ENCODE data around the gene C1QTNF2.

Gene C1QTNF2

GRCh38 chr5:160390787-160391696 is 20.6 kb upstream of the C1QTNF2 start:
- H3K4me3 ChIP-seq (ENCODE audit: insufficient read depth, low read depth, low read length, poor library complexity, severe bottlenecking): no peak overlapping the region
- H3K27me3 ChIP-seq (replicated peaks; ENCODE audit: control insufficient read depth, insufficient read depth, low read length, poor library complexity, severe bottlenecking): no peaks in the 10 kb centered on the region
- no peaks in the 10 kb centered on the region for H3K9me3 ChIP-seq (ENCODE audit: control insufficient read depth, low read length)
- H3K36me3 ChIP-seq (ENCODE audit: control insufficient read depth, insufficient read depth, low read length): no peaks in the 10 kb centered on the region
- DNase-seq: no peak
- H3K27ac ChIP-seq (ENCODE audit: insufficient read depth, low read length, poor library complexity, severe bottlenecking): no peak overlapping the region
- no peaks in the 10 kb centered on the region for H3K4me1 ChIP-seq (ENCODE audit: control insufficient read depth, insufficient read depth, low read length, poor library complexity, severe bottlenecking)

GRCh38 chr5:160387445-160387844 is 17.0 kb upstream of the C1QTNF2 start:
- Histone ChIP-seq H3K4me3 (ENCODE audit: insufficient read depth, low read depth, low read length, poor library complexity, severe bottlenecking) (no peak overlapping the region), H3K27me3 (replicated peaks; ENCODE audit: control insufficient read depth, insufficient read depth, low read length, poor library complexity, severe bottlenecking) (no peaks in the 10 kb centered on the region), H3K36me3 (ENCODE audit: control insufficient read depth, insufficient read depth, low read length) (no peaks in the 10 kb centered on the region), H3K9me3 (ENCODE audit: control insufficient read depth, low read length) (no peaks in the 10 kb centered on the region), H3K27ac (ENCODE audit: insufficient read depth, low read length, poor library complexity, severe bottlenecking) (no peak overlapping the region), H3K4me1 (ENCODE audit: control insufficient read depth, insufficient read depth, low read length, poor library complexity, severe bottlenecking) (no peaks in the 10 kb centered on the region)
- DNase-seq: no peak

GRCh38 chr5:160385496-160385895 is 15.1 kb upstream of the C1QTNF2 start:
- Histone ChIP-seq H3K27ac (ENCODE audit: insufficient read depth, low read length, poor library complexity, severe bottlenecking) (no peak overlapping the region), H3K4me3 (ENCODE audit: insufficient read depth, low read depth, low read length, poor library complexity, severe bottlenecking) (no peak overlapping the region), H3K36me3 (ENCODE audit: control insufficient read depth, insufficient read depth, low read length) (no peaks in the 10 kb centered on the region), H3K27me3 (replicated peaks; ENCODE audit: control insufficient read depth, insufficient read depth, low read length, poor library complexity, severe bottlenecking) (no peaks in the 10 kb centered on the region), H3K4me1 (ENCODE audit: control insufficient read depth, insufficient read depth, low read length, poor library complexity, severe bottlenecking) (no peaks in the 10 kb centered on the region), H3K9me3 (ENCODE audit: control insufficient read depth, low read length) (no peaks in the 10 kb centered on the region)
- DNase-seq: no peak

GRCh38 chr5:160384681-160385080 is 14.3 kb upstream of the C1QTNF2 start:
- no peaks in the 10 kb centered on the region for H3K4me1 ChIP-seq (ENCODE audit: control insufficient read depth, insufficient read depth, low read length, poor library complexity, severe bottlenecking)
- no peak for DNase-seq
- no peak overlapping the region for H3K27ac ChIP-seq (ENCODE audit: insufficient read depth, low read length, poor library complexity, severe bottlenecking)
- H3K27me3 ChIP-seq (replicated peaks; ENCODE audit: control insufficient read depth, insufficient read depth, low read length, poor library complexity, severe bottlenecking): no peaks in the 10 kb centered on the region
- no peak overlapping the region for H3K4me3 ChIP-seq (ENCODE audit: insufficient read depth, low read depth, low read length, poor library complexity, severe bottlenecking)
- H3K9me3 ChIP-seq (ENCODE audit: control insufficient read depth, low read length): no peaks in the 10 kb centered on the region
- H3K36me3 ChIP-seq (ENCODE audit: control insufficient read depth, insufficient read depth, low read length): no peaks in the 10 kb centered on the region

GRCh38 chr5:160382346-160382745 is 11.9 kb upstream of the C1QTNF2 start:
- Histone ChIP-seq H3K36me3 (ENCODE audit: control insufficient read depth, insufficient read depth, low read length) (no peaks in the 10 kb centered on the region), H3K27me3 (replicated peaks; ENCODE audit: control insufficient read depth, insufficient read depth, low read length, poor library complexity, severe bottlenecking) (no peaks in the 10 kb centered on the region), H3K27ac (ENCODE audit: insufficient read depth, low read length, poor library complexity, severe bottlenecking) (no peak overlapping the region), H3K4me3 (ENCODE audit: insufficient read depth, low read depth, low read length, poor library complexity, severe bottlenecking) (no peak overlapping the region), H3K4me1 (ENCODE audit: control insufficient read depth, insufficient read depth, low read length, poor library complexity, severe bottlenecking) (no peaks in the 10 kb centered on the region), H3K9me3 (ENCODE audit: control insufficient read depth, low read length) (no peaks in the 10 kb centered on the region)
- no peak for DNase-seq

GRCh38 chr5:160380041-160380440 is 9.6 kb upstream of the C1QTNF2 start:
- H3K9me3 ChIP-seq (ENCODE audit: control insufficient read depth, low read length): no peaks in the 10 kb centered on the region

GRCh38 chr5:160379511-160379910 is 9.1 kb upstream of the C1QTNF2 start:
- no peak overlapping the region for H3K4me3 ChIP-seq (ENCODE audit: insufficient read depth, low read depth, low read length, poor library complexity, severe bottlenecking)
- H3K36me3 ChIP-seq (ENCODE audit: control insufficient read depth, insufficient read depth, low read length): no peaks in the 10 kb centered on the region
- no peaks in the 10 kb centered on the region for H3K27me3 ChIP-seq (replicated peaks; ENCODE audit: control insufficient read depth, insufficient read depth, low read length, poor library complexity, severe bottlenecking)
- H3K27ac ChIP-seq (ENCODE audit: insufficient read depth, low read length, poor library complexity, severe bottlenecking): no peak overlapping the region
- DNase-seq: no peak
- no peaks in the 10 kb centered on the region for H3K4me1 ChIP-seq (ENCODE audit: control insufficient read depth, insufficient read depth, low read length, poor library complexity, severe bottlenecking)
- no peaks in the 10 kb centered on the region for H3K9me3 ChIP-seq (ENCODE audit: control insufficient read depth, low read length)

More at GRCh38 chr5:160380041-160380440, 9.6 kb upstream of the C1QTNF2 start:
- DNase-seq: no peak
- Histone ChIP-seq H3K27me3 (replicated peaks; ENCODE audit: control insufficient read depth, insufficient read depth, low read length, poor library complexity, severe bottlenecking) (no peaks in the 10 kb centered on the region), H3K4me3 (ENCODE audit: insufficient read depth, low read depth, low read length, poor library complexity, severe bottlenecking) (no peak overlapping the region), H3K4me1 (ENCODE audit: control insufficient read depth, insufficient read depth, low read length, poor library complexity, severe bottlenecking) (no peaks in the 10 kb centered on the region), H3K27ac (ENCODE audit: insufficient read depth, low read length, poor library complexity, severe bottlenecking) (no peak overlapping the region), H3K36me3 (ENCODE audit: control insufficient read depth, insufficient read depth, low read length) (no peaks in the 10 kb centered on the region)

GRCh38 chr5:160378330-160378729 is 7.9 kb upstream of the C1QTNF2 start:
- no peaks in the 10 kb centered on the region for H3K4me1 ChIP-seq (ENCODE audit: control insufficient read depth, insufficient read depth, low read length, poor library complexity, severe bottlenecking)
- H3K27me3 ChIP-seq (replicated peaks; ENCODE audit: control insufficient read depth, insufficient read depth, low read length, poor library complexity, severe bottlenecking): no peaks in the 10 kb centered on the region
- H3K4me3 ChIP-seq (ENCODE audit: insufficient read depth, low read depth, low read length, poor library complexity, severe bottlenecking): no peak overlapping the region
- no peaks in the 10 kb centered on the region for H3K9me3 ChIP-seq (ENCODE audit: control insufficient read depth, low read length)
- no peaks in the 10 kb centered on the region for H3K36me3 ChIP-seq (ENCODE audit: control insufficient read depth, insufficient read depth, low read length)
- DNase-seq: no peak
- no peak overlapping the region for H3K27ac ChIP-seq (ENCODE audit: insufficient read depth, low read length, poor library complexity, severe bottlenecking)

- no peaks in the 10 kb centered on the region for H3K27me3 ChIP-seq (replicated peaks; ENCODE audit: control insufficient read depth, insufficient read depth, low read length, poor library complexity, severe bottlenecking)
Measured at GRCh38 chr5:160377651-160378050, 7.2 kb upstream of the C1QTNF2 start.

GRCh38 chr5:160376416-160376815 is 6.0 kb upstream of the C1QTNF2 start:
- no peaks in the 10 kb centered on the region for H3K36me3 ChIP-seq (ENCODE audit: control insufficient read depth, insufficient read depth, low read length)
- H3K9me3 ChIP-seq (ENCODE audit: control insufficient read depth, low read length): no peaks in the 10 kb centered on the region
- DNase-seq: no peak
- H3K27ac ChIP-seq (ENCODE audit: insufficient read depth, low read length, poor library complexity, severe bottlenecking): no peak overlapping the region
- no peaks in the 10 kb centered on the region for H3K4me1 ChIP-seq (ENCODE audit: control insufficient read depth, insufficient read depth, low read length, poor library complexity, severe bottlenecking)
- no peak overlapping the region for H3K4me3 ChIP-seq (ENCODE audit: insufficient read depth, low read depth, low read length, poor library complexity, severe bottlenecking)
- no peaks in the 10 kb centered on the region for H3K27me3 ChIP-seq (replicated peaks; ENCODE audit: control insufficient read depth, insufficient read depth, low read length, poor library complexity, severe bottlenecking)

More at GRCh38 chr5:160377651-160378050, 7.2 kb upstream of the C1QTNF2 start:
- Histone ChIP-seq H3K4me1 (ENCODE audit: control insufficient read depth, insufficient read depth, low read length, poor library complexity, severe bottlenecking) (no peaks in the 10 kb centered on the region), H3K27ac (ENCODE audit: insufficient read depth, low read length, poor library complexity, severe bottlenecking) (no peak overlapping the region), H3K4me3 (ENCODE audit: insufficient read depth, low read depth, low read length, poor library complexity, severe bottlenecking) (no peak overlapping the region), H3K9me3 (ENCODE audit: control insufficient read depth, low read length) (no peaks in the 10 kb centered on the region), H3K36me3 (ENCODE audit: control insufficient read depth, insufficient read depth, low read length) (no peaks in the 10 kb centered on the region)
- DNase-seq: no peak

Measured in effector memory CD4-positive, alpha-beta T cell (primary cell).